GF-D8 (cell line): Measurements from ENCODE around the gene LCOR.

ENCODE experiments used
- DNase-seq: peaks from one replicate; lab custom pipeline; 2025; lab: John Stamatoyannopoulos, UW

Gene LCOR

DNA sequence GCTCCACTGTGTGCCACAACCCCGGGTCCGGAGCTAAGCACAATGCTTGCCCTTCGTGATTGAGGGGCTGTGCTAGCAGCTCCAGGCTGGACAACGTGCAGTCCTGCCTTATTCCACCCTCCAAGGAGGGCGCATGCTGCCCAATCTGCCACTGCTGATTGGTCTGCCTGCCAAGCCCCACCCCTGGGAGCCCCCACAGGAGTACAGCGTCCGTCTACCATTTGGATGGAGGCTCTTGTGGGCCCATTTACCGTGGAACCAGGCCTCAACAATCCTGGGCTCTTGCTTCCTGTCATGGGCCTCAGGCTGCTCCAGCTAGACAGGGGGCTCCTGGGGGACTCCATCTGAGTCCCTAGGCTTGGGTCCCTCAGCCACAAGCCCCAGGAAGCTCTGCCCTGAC, 180.4 kb downstream of the LCOR start:
- no peak for DNase-seq

DNA sequence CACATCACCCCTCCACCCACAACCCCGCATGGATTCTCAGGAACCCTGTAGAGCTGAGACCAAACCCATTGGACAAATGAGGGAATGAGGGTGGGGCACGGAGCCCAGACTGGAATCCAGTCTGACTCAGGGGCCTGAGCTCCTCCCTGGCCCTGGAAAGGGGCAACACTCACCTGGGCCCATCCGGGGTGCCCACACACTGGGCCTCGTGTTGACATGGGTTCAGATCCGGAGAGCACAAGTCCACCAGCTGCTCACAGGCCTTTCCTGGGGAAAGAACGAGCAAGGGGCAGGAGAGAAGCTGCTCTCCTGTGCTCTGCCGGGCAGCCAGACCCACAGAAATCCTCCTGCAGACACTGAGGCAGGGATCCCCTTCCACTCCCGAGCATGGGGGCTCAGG, 181.5 kb downstream of the LCOR start:
- no peak for DNase-seq

DNA sequence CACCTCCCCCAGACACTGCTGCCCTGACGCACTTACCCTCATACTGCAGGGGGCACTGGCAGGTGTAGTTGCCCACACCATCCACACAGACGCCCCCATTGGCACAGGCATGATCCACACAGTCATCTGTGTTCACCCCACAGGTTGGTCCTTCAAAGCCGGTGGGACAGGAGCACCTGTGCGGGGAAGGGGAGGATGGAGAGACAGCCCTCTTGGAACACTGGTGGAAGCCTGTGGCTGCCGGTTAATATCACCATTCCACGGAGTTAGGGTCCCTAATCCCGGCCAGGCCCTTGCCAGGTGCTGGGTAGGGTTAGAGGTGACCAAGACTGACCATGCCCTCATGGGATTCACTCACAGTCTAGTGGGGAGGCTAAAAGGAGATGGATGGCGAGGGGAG, 181.9 kb downstream of the LCOR start:
- DNase-seq: no peak

DNA sequence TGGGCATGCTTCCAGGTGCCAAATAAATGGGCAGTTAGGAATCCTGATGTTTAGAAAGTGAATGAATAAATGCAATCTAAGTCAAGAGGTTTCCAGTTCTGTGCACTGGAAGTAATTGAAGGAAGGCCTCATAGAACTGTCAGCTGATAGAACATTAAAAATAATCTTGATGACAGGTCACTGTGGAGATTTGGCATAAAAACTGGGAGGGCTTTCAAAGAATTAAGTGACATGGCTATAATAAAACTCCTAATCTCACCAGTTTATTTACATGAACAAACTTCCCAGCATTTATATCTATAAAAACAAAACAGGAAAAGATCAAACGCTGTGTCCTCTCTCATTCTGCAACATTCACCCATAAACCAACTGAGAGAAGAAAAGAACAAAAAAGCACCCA, 183.1 kb downstream of the LCOR start:
- no peak for DNase-seq

DNA sequence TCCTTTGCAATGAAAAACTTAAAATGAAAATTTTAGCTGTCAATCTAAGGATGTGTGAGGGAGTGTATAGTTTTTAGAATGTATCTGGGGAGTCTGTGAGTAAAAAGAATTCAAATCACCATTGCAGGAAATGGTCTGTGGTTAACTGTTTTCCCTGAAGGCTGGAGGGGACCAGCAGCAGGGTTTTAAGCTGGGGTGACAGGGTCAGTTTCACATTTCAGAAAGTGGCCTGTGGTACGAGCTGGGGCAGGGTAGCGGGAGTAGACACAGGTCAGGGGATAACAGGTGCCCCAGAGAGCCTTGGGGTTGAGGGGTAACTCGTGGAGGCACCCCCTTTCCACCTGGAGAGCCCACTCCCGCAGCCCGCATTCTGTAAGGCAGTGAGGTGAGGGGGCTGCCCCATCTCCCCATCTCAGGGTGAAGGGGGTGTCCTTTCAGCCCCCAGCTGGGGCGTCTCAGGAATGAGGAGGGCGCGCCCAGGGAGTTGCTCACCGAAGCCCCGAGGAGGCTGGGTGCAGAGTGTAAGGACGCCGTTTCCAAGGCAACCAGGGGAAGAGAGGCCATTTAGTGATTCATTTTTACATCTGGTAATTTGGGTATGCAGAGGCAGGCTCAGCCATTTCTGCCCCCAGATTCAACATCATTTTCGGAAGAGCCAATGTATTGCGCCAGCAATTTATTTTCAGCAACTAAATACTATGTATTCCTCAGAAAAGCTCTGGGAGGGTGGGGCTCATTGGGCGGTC, 184.8 kb downstream of the LCOR start:
- DNase-seq: no peak

DNA sequence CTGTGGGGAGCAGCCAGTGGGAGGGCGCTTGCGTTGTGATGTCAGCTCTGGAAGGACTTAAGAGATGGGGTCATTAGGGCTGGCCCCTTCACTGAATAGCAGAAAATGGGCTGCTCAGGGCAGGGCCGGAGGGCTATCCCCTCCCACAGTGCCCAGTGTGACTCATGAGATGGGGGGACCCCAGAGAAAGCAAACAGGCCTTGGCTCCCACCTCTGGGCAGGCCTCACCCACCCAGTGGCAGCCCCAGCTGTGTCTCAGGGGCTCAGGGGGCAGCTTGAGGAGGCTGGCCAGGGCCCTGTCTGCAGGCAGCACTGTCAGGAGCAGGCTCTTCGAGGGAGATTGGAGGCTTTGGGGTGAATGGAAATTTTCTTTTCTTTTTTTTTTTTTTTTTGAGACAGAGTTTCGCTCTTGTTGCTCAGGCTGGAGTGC, 185.4 kb downstream of the LCOR start:
- DNase-seq: no peak

DNA sequence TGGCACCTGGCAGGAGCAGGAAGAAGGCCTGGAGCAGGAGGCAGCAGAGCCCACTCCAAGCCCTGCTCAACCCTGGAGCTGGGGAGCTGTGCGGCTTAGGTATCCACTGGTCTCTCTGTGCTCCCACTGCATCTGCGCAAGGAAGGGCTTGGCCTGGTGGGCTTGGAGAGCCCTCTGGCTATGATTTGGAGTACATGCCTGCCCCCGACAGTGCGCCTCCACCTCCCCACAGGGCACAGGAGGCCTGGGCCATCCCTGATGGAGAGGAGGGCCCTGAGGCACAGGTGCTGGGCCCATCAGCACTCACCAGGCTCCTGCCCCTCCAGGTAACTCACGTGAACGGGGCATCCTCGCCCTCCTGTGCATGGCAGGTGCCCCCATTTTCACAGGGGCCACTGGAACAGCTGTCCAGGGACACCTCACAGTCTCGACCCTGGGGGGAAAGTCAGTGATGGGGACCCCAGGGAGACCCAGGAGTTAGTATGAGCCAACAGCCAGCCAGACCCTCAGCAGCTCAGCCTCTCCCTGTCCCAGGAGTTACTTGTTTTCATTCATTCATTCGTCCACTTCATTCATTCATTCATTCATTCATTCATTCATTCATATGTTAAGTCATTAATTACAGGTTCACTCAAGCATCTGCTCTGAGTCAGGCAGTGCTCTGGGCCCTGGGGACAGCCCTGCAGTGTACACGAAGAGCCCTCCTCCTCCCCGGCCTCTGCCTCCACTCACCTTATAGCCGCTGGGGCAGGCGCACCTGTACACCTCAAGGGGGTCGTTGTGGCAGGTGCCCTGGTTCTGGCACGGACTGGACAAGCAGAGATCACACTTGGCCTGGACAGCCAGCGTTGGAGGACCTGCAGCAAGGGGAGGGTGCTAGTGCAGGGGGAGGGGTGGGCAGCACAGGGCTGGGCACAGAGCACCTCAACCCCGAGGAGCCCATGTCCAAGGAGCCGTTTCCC, 186.4 kb downstream of the LCOR start:
- no peak for DNase-seq

DNA sequence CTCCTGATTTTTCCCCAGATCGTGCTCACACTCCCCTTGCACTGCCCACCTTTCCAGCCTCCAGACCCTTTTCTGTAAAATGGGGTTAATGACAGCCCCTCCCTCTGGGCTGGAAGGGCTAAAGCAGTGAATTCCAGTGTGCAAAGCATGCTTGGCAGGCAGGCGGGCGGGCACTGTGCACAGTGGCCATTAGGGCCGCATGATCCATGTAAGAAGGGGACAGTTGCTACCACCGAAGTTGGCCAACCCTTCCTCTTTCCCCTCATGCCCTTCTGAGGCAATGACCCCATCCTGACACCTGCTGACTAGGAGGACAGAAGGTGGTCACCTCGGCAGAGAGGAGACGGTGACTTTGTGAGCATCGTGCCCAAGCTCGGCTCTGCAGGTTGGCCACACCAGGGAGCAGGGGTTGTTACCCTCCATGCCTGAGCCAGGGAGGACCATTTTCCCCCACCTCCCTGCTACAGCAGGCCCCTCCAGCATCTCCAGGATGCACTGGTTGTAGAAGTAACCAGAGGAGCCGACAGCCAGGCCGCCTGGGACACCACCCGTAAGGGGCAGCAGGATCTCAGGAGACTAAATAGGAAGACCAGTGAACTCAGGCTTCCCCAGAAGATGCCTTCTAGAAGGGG, 187.2 kb downstream of the LCOR start:
- no peak for DNase-seq

DNA sequence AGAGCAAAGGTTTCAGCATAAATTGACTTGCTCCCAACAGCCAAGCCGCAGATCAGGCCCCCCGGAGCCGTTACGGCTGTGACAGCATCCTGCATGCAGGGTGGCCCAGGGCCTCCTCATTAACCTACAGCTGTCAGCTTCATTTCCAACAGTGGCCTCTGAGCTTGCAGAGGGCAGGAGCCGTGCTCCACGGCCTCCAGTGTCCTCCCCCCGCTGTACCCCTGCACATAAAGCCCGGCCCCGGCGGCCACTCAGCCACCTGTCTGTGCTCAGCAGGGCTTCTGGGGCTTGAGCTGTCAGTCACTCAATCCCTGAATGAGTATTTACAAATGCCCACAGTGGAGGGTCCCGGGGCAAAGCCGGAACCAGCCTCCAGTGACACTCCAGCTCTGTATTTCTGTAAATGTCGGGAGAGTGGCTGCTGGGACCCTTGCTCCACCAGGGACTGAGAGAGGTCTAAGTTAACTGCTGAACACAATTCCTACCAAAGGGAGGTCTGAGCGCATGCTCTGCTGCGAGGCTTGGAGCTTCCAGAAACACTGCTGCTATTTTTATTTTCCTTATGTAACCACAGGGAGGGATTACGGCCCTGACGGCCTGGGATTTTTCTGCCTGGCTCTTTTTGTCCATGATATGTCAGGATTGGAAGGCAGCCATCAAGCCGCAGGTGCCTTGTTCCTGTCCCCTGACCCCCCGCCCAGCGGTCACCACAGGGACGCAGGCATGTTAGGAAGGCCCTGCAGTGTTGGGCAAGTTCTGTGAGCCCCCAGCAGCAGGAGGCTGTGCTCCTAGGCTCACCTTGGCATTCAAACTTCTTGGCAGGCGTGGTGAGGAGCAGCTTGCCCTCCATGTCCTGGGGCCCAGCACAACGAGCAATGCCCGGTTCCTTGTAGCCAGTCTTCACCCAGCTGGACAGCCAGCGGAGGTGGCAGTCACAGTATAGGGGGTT, 188.6 kb downstream of the LCOR start:
- no peak for DNase-seq

DNA sequence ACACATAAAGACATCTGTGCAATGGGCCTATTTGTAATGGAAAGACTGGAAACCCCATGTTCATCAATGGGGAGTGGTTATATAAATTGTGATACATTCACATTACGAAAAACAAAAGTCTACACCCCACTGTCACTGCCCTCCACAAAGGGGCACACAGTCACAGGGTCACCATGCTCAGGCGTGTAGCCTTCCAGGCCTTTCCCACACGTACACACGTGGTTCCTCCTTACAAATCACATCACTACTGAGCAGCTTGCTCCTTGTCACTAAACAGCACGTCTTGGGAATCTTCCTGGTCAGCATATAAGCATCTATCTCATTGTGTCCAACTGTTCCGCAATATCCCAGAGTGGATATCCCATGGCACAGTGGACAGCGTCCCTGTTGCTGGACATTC, 190.5 kb downstream of the LCOR start:
- DNase-seq: no peak

DNA sequence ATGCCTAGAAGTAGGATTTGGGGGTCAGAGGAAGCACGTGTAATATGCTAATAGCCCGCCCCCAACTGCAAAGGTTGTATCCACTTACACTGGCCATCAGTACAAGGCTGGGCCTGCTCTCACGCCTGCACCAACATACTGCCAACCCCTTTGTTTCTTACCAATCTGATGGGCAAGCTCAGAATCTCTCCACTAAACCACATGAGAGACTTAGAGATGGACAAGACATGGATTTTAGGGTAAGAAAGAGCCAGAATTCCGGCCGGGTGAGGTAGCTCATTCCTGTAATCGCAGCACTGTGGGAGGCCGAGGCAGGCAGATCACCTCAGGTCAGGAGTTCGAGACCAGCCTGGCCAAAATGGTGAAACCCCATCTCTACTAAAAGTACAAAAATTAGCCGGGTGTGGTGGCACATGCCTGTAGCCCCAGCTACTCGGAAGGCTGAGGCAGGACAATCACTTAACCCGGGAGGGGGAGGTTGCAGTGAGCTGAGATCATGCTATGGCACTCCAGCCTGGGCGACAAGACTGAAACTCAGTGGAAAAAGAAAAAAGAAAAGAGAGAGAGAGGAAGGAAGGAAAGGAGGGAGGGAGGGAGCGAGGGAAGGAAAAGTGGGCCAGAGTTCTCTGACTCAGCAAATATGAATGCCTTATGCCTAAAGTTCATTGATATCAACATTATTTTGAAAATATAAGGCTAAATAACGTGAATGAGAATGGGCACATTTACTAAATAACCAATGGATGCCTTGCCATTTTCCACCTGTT, 191.5 kb downstream of the LCOR start:
- DNase-seq: no peak

DNA sequence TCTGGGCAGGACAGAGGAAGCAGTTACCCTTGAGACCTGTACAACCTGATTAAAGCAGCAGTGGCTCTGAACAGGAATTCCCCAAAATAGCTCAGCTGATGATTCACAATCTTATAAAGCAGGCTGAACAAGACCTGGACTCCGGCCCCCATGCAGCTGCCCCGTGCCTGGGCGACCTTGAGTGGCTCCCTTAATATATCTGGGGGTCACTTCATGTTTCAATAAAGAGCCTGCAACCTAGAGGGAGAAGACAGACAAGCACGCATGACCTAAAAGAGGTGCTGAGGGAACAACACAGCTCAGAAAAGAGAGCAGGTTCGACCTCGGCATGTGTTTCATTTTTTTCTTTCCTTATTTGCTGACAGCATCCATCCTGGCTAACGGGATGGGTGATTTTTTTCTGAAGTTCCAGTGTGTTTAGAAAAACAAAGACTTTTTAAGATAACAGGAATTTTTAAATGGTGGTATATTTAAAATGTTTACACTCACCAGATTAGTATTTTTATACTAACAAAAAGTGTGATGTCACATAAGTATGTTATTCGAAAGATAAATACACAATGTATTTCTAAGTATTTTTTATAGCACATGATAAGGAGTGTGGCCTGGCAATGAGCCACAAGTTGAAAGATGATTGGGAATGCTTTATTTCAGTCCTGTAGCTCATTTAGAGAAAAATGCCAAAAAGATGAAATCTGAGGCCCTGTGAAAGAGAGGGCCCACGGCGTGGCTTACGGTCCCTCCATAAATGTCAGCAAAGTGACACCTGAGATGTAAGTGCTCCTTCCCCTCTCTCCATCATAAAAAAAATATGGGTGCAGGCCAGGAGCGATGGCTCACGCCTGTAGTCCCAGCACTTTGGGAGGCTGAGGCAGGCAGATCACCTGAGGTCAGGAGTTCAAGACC, 192.3 kb downstream of the LCOR start:
- no peak for DNase-seq

DNA sequence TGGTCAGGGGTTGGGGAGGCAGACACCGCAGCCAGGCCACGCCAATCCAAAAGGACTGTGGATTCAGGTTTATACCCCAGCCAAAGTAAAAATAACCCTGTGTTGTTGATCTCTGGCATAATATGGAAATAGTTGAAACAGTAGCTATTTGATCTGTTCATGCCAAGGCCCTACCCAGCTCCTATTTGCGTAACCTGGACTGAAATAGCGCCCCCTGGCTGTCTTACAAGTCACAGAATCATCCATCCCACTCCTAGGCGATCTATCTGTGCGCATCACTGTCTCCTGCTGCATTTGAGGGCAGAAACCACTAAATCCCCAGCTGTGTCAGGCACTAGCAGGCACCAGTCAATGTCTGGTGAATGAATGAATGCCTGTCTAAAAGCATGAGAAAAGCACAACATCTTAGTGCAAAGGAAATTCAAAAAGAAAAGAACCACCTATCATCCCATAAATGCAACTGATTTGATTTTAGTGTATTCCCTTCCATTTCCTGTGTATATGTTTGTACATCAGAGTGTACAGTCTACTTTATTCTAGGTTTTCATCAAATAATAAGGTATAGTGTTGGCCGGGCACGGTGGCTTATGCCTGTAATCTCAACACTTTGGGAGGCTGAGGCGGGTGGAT, 193.6 kb downstream of the LCOR start:
- peak; percentile 5 for DNase-seq

DNA sequence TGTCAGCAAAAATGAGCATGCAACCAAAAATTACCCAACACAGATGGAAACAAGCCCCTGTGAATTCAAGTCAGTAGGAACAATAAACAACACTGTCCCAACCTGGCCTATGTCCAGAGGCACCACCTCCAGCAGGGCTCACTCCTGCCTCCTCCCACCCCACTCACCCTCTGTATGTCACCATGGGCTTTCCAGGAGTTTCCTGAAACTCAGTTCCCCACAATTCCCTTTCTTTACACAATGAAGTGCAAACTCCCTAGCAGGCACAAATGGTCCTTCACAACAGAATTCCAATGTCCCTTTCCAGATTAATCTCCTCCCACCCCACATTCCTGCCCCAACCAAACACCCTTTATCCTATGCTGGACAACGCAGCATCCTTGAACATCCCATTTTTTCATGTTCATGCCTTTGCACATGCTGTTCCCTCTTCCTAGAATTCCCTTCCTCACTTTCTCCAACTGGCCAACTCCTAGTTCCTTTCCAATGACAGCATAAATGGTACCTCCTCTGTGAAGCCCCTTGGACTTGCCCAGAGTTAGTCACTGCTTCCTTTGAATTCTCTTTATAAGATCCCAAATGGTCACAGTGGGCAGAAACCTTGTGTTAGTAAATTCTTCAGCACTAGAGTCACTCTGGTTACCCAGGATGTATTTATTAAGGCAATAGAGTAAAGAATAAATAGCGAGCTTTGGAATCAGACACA, 196.2 kb downstream of the LCOR start:
- no peak for DNase-seq

DNA sequence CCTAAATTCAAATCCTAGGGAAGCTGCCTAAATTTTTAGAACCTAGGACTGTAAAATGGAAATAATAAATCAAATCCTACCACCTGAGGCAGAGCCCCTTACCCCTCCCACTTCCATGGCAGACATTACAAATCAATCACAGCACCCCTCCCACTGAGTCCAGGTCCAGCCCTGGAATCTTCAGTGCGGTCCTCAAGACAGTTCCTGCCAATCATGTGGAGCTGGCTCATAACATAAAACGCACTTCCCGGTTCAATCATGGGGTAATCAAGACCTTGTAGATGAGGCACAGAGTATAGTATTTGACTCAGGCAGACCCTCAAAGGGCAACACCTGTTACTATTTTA, 196.7 kb downstream of the LCOR start:
- DNase-seq: no peak

DNA sequence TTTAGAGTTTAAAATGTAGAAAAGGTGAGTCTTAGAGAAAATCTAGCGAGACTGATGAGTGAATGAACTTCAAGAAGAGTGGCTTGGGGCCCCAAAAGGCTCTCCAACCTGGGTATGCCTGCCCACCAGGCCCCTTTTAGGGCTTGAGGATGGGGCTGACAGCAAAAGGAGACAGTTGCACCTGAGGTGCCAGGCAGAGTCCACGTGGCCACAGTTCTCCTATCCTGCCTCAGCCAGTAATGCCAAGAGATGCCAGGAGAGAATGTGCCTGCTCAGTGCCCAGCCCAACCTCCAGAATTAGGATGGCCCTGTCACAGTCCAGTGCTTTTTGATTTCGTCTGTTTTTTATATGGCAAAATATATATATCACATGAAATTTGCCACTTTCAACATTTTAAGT, 197.2 kb downstream of the LCOR start:
- DNase-seq: no peak

DNA sequence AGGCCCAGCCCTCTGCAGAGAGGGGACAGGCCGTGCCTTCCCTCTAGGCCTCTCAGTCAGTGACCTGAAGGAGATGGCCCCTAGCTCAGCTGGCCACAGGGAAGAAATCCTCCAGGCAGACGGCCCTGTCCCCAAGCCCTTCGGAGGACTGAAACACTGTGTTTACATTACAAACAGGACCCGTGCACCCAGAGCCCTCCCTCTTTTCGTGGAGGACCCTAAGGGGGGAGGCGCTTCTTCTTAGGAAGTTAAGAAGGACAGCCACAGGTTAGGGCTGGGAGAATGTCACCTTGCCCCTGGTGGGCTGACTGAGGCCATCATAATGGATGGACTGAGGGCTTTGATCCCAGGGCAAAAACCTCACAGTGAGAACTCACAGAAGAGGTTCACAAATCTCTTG, 198.8 kb downstream of the LCOR start:
- no peak for DNase-seq

DNA sequence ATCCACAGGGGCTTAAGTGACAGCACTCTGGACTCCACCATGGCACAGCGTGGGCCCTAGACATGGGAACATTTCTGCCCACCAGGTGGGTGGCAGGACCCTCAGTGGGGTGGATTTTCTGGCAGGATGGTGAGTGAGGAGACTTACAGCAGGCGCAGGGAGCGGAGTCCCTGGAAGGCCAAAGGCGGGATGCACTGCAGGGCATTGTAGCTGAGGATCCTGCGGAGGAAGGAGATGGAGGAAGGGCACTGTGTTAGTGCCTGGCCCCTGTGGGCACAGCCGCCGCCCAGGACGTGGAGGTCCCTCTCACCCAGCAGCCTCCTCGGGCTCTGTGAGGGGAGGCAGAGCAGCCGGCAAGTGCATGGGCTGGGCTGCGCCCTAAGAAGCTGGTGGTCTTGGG, 199.4 kb downstream of the LCOR start:
- DNase-seq: no peak

DNA sequence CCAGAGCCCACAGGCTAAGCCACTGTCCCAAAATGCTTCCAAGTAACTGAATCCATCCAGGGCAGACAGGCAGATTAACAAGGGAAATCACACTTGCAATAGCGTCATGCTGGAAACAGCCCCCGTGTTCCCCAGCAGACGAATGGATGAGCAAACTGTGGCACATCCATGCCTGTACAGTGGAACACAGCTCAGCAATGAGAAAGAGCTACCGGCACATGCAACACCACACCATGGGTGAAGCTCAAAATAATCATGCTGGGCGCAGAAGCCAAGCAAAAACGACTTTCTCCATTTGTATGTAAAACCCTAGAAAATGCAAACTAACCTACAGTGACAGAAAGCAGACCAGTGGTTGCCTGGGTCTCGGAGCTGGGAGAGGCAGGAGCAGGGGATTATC, 200.5 kb downstream of the LCOR start:
- no peak for DNase-seq
